Vagina (tissue), 2 donors: ENCODE results near the gene SYCE3. TPM values are rescaled to one million over a fixed set of nuclear protein-coding genes. Genes with fewer than 3 reads are reported as not detected.

Experiments used
- DNase-seq, 2 donors: peaks; one replicate each; pipeline ENCODE4 v3.0.0-alpha.2; 2017; ENCODE audit errors: extremely low spot score in 2 of 2
- H3K27ac ChIP-seq: fragments of 200-600 bp; sonication (generic); one replicate; pipeline ENCODE4 v1.5.1; 2019
- H3K27me3 ChIP-seq: fragments of 200-600 bp; sonication (generic); one replicate; pipeline ENCODE4 v1.5.1; 2019
- H3K36me3 ChIP-seq, 2 donors: fragments of 200-600 bp; sonication (generic); one replicate each; pipeline ENCODE4 v1.5.1; 2017 to 2019
- H3K4me1 ChIP-seq: fragments of 200-600 bp; sonication (generic); one replicate; pipeline ENCODE4 v1.5.1; 2019
- H3K4me3 ChIP-seq, 2 donors: fragments of 200-600 bp; sonication (generic); 1 replicate in 1 of 2; 2 replicates in 1 of 2; pipeline ENCODE4 v1.5.1; 2016 to 2019
- H3K9me3 ChIP-seq: fragments of 200-600 bp; sonication (generic); one replicate; pipeline ENCODE4 v1.5.1; 2019
- CTCF ChIP-seq, 3 experiments: fragments of 450-650 bp in 2 of 3; fragments of 200-600 bp in 1 of 3; sonication (generic) in 1 of 3; IDR thresholded peaks; one replicate each; pipeline ENCODE4 v1.5.1; 2017 to 2019; ENCODE audit warnings: antibody characterized with exemption in 3 of 3, mild to moderate bottlenecking in 2 of 3, moderate library complexity in 2 of 3
- POLR2A ChIP-seq, 2 donors: fragments of 450-650 bp; IDR thresholded peaks; one replicate each; pipeline ENCODE4 v1.6.1; 2017; ENCODE audit warnings: antibody characterized with exemption in 2 of 2, mild to moderate bottlenecking in 2 of 2, moderate library complexity in 2 of 2
- POLR2AphosphoS5 ChIP-seq, 2 donors: sonication (generic); formaldehyde crosslinking; IDR thresholded peaks; one replicate each; pipeline ENCODE4 v1.9.0; 2017; ENCODE audit warnings: antibody characterized with exemption in 2 of 2, mild to moderate bottlenecking in 2 of 2, low read depth in 1 of 2; ENCODE audit not compliant: insufficient read depth in 1 of 2
- intact Hi-C: fragments of 100-400 bp; cut with DNase I; formaldehyde crosslinking; loops from one replicate; pipeline ENCODE4 v1.15.1; 2023
- total RNA-seq: library from RNA; depleted of rRNA; stranded (reverse); fragments of >200 nt; gene quantifications from one replicate; pipeline ENCODE4 v1.2.3, GENCODE V29; 2016

SYCE3 gene
- not detected for total RNA-seq

GRCh38 chr22:50562523-50563412, at the start of gene SYCE3:
Gene SYCE3, minus strand, starts transcription at chr22:50562919. Its CDS starts 6,514 bp downstream, at chr22:50556405.
- TF ChIP-seq POLR2A (IDR thresholded peaks at IDR 0.05) = peak in 1 of 2 donors; percentile 13
- TF ChIP-seq CTCF (IDR thresholded peaks at IDR 0.05) = peak; percentile 79 to 91 (median 86)
- peak; percentile 78 to 81 for TF ChIP-seq POLR2AphosphoS5 (IDR thresholded peaks at IDR 0.05; ENCODE audit: insufficient read depth in 1 of 2, low read depth in 1 of 2)
- intact Hi-C loops = no loop called here
- Histone ChIP-seq H3K9me3 (no peaks in the 10 kb centered on the region), H3K4me1 (peaks cover 17% of the 10 kb centered on the region), H3K27me3 (no peaks in the 10 kb centered on the region), H3K4me3 (peak within 1 kb of the TSS; percentile 50 to 55), H3K36me3 (no peaks in the 10 kb centered on the region), H3K27ac (peak within 1 kb of the TSS; percentile 9)
- DNase-seq = no peak

- TF ChIP-seq CTCF (IDR thresholded peaks at IDR 0.05) (no peak), POLR2AphosphoS5 (IDR thresholded peaks at IDR 0.05; ENCODE audit: insufficient read depth in 1 of 2, low read depth in 1 of 2) (no peak), POLR2A (IDR thresholded peaks at IDR 0.05) (no peak)
- DNase-seq = no peak
- Histone ChIP-seq H3K27ac (no peak overlapping the region), H3K27me3 (no peaks in the 10 kb centered on the region), H3K9me3 (no peaks in the 10 kb centered on the region), H3K4me1 (no peaks in the 10 kb centered on the region), H3K36me3 (no peaks in the 10 kb centered on the region), H3K4me3 (no peak overlapping the region)
- intact Hi-C loops = no loop called here
These were observed 49.4 kb upstream of the SYCE3 start for GRCh38 chr22:50612168-50612527.

- H3K4me1 ChIP-seq = no peaks in the 10 kb centered on the region
- intact Hi-C loops = no loop called here
These were observed 48.8 kb upstream of the SYCE3 start for GRCh38 chr22:50611341-50612060.

GRCh38 chr22:50610581-50610980, 47.9 kb upstream of the SYCE3 start:
- H3K4me3 ChIP-seq = no peak overlapping the region
- DNase-seq = no peak
- H3K4me1 ChIP-seq = no peaks in the 10 kb centered on the region
- H3K36me3 ChIP-seq = no peaks in the 10 kb centered on the region
- TF ChIP-seq POLR2A (IDR thresholded peaks at IDR 0.05) (no peak), CTCF (IDR thresholded peaks at IDR 0.05) (no peak), POLR2AphosphoS5 (IDR thresholded peaks at IDR 0.05; ENCODE audit: insufficient read depth in 1 of 2, low read depth in 1 of 2) (no peak)
- intact Hi-C loops = no loop called here
- no peaks in the 10 kb centered on the region for H3K27me3 ChIP-seq
- no peaks in the 10 kb centered on the region for H3K9me3 ChIP-seq
- H3K27ac ChIP-seq = no peak overlapping the region

More at GRCh38 chr22:50611341-50612060, 48.8 kb upstream of the SYCE3 start:
- Histone ChIP-seq H3K27ac (no peak overlapping the region), H3K9me3 (no peaks in the 10 kb centered on the region), H3K4me3 (no peak overlapping the region), H3K27me3 (no peaks in the 10 kb centered on the region), H3K36me3 (no peaks in the 10 kb centered on the region)
- DNase-seq = no peak
- TF ChIP-seq CTCF (IDR thresholded peaks at IDR 0.05) (no peak), POLR2A (IDR thresholded peaks at IDR 0.05) (no peak), POLR2AphosphoS5 (IDR thresholded peaks at IDR 0.05; ENCODE audit: insufficient read depth in 1 of 2, low read depth in 1 of 2) (no peak)
